22Rv1 (cell line): Measurements from ENCODE around the gene MCFD2.

Experiments
- ZFX ChIP-seq: fragments of 450-650 bp; IDR thresholded peaks from 2 replicates; pipeline ENCODE4 v1.6.1; 2017; ENCODE audit warnings: antibody characterized with exemption, borderline replicate concordance
- TF ChIP-seq, protein P1 (sequence below): fragments of 450-650 bp; IDR thresholded peaks from 2 replicates; pipeline ENCODE4 v1.5.1; 2017; ENCODE audit warnings: mild to moderate bottlenecking

DNA sequence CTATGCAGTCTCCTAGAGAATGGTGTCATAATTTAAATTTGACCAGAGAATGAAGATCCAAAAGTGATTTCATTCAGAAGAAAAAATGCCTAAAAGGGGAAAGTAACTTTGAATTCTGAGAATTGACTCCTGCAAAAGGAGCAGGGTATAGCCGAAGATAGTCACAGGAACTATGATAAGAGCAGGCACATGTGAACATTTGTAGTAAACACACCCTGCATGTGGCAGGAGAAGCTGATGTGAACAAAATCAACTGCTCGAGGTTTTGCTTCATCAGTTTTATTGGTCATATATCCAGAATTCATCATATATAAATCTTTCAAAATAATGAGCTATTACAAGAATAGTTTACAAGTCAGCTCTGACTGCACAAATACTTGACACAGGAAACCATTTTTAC, 14.0 kb downstream of the MCFD2 start:
- TF ChIP-seq, protein P1, sequence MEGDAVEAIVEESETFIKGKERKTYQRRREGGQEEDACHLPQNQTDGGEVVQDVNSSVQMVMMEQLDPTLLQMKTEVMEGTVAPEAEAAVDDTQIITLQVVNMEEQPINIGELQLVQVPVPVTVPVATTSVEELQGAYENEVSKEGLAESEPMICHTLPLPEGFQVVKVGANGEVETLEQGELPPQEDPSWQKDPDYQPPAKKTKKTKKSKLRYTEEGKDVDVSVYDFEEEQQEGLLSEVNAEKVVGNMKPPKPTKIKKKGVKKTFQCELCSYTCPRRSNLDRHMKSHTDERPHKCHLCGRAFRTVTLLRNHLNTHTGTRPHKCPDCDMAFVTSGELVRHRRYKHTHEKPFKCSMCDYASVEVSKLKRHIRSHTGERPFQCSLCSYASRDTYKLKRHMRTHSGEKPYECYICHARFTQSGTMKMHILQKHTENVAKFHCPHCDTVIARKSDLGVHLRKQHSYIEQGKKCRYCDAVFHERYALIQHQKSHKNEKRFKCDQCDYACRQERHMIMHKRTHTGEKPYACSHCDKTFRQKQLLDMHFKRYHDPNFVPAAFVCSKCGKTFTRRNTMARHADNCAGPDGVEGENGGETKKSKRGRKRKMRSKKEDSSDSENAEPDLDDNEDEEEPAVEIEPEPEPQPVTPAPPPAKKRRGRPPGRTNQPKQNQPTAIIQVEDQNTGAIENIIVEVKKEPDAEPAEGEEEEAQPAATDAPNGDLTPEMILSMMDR: no peak
- no peak for TF ChIP-seq ZFX
